Prostate gland (tissue), 2 donors: ENCODE measurements around the gene IL19. TPM values are rescaled to one million over a fixed set of nuclear protein-coding genes. Genes with fewer than 3 reads are reported as not detected.

Experiments used
- DNase-seq: peaks from one replicate; pipeline ENCODE4 v3.0.0-alpha.2; 2019; ENCODE audit warnings: low spot score
- H3K27ac ChIP-seq, 2 donors: fragments of 200-600 bp; sonication (generic); 2 replicates each; pipeline ENCODE4 v1.5.1; 2017 to 2019
- H3K27me3 ChIP-seq: fragments of 200-600 bp; sonication (generic); replicated peaks from 2 replicates; pipeline ENCODE4 v1.5.1; 2019; ENCODE audit not compliant: insufficient read depth
- H3K36me3 ChIP-seq, 2 donors: fragments of 200-600 bp; sonication (generic); 1 replicate in 1 of 2; 2 replicates in 1 of 2; pipeline versions ENCODE4 v1.5.1 to v1.8.1; 2017 to 2019
- H3K4me1 ChIP-seq: fragments of 200-600 bp; sonication (generic); replicated peaks from 2 replicates; pipeline ENCODE4 v1.5.1; 2019
- H3K4me3 ChIP-seq, 2 donors: fragments of 200-600 bp; sonication (generic); 2 replicates each; pipeline ENCODE4 v1.5.1; 2017 to 2019
- H3K9me3 ChIP-seq: fragments of 200-600 bp; sonication (generic); 2 replicates; pipeline ENCODE4 v1.5.1; 2017
- POLR2A ChIP-seq: fragments of 450-650 bp; IDR thresholded peaks from one replicate; pipeline ENCODE4 v1.6.1; 2016; ENCODE audit warnings: antibody characterized with exemption, mild to moderate bottlenecking
- POLR2AphosphoS5 ChIP-seq: sonication (generic); formaldehyde crosslinking; IDR thresholded peaks from one replicate; pipeline ENCODE4 v1.6.1; 2017; ENCODE audit warnings: antibody characterized with exemption
- whole genome bisulfite sequencing: methylation state at CpG from one replicate; pipeline ENCODE4 v1.1.5; 2018; 5-methylcytosine and 5-hydroxymethylcytosine counted together
- intact Hi-C: fragments of 100-400 bp; cut with DNase I; formaldehyde crosslinking; loops from one replicate; pipeline ENCODE4 v1.14.2; 2022
- total RNA-seq, 2 donors: library from RNA; depleted of rRNA; stranded (reverse); fragments of >200 nt; gene quantifications; one replicate each; pipeline ENCODE4 v1.1.0, GENCODE V29; 2016
- TF ChIP-seq, protein P1 (sequence below), 4 experiments: fragments of 200-600 bp in 2 of 4; fragments of 450-650 bp in 2 of 4; sonication (generic) in 2 of 4; IDR thresholded peaks; 1 replicate in 3 of 4; 2 replicates in 1 of 4; pipeline ENCODE4 v1.5.1; 2016 to 2019; ENCODE audit warnings: antibody characterized with exemption in 4 of 4, mild to moderate bottlenecking in 2 of 4, moderate library complexity in 2 of 4

Gene IL19
- total RNA-seq, 2 donors from 2014 or later: not detected

- TF ChIP-seq, protein P1, sequence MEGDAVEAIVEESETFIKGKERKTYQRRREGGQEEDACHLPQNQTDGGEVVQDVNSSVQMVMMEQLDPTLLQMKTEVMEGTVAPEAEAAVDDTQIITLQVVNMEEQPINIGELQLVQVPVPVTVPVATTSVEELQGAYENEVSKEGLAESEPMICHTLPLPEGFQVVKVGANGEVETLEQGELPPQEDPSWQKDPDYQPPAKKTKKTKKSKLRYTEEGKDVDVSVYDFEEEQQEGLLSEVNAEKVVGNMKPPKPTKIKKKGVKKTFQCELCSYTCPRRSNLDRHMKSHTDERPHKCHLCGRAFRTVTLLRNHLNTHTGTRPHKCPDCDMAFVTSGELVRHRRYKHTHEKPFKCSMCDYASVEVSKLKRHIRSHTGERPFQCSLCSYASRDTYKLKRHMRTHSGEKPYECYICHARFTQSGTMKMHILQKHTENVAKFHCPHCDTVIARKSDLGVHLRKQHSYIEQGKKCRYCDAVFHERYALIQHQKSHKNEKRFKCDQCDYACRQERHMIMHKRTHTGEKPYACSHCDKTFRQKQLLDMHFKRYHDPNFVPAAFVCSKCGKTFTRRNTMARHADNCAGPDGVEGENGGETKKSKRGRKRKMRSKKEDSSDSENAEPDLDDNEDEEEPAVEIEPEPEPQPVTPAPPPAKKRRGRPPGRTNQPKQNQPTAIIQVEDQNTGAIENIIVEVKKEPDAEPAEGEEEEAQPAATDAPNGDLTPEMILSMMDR (IDR thresholded peaks at IDR 0.05): no peak
- no peak for TF ChIP-seq POLR2AphosphoS5
- TF ChIP-seq POLR2A: no peak
- no peaks in the 10 kb centered on the region for H3K27me3 ChIP-seq
- whole genome bisulfite sequencing: 48% methylated on average over 8 of the region's 8 CpGs
- DNase-seq: peak; percentile 13
- H3K9me3 ChIP-seq: no peaks in the 10 kb centered on the region
- no peak overlapping the region for H3K27ac ChIP-seq
- H3K4me3 ChIP-seq: no peak overlapping the region
- H3K36me3 ChIP-seq: no peaks in the 10 kb centered on the region
- H3K4me1 ChIP-seq: no peaks in the 10 kb centered on the region
- intact Hi-C loops: no loop called here
Measured at GRCh38 chr1:206766251-206766856, 4.2 kb upstream of the IL19 start.

DNA sequence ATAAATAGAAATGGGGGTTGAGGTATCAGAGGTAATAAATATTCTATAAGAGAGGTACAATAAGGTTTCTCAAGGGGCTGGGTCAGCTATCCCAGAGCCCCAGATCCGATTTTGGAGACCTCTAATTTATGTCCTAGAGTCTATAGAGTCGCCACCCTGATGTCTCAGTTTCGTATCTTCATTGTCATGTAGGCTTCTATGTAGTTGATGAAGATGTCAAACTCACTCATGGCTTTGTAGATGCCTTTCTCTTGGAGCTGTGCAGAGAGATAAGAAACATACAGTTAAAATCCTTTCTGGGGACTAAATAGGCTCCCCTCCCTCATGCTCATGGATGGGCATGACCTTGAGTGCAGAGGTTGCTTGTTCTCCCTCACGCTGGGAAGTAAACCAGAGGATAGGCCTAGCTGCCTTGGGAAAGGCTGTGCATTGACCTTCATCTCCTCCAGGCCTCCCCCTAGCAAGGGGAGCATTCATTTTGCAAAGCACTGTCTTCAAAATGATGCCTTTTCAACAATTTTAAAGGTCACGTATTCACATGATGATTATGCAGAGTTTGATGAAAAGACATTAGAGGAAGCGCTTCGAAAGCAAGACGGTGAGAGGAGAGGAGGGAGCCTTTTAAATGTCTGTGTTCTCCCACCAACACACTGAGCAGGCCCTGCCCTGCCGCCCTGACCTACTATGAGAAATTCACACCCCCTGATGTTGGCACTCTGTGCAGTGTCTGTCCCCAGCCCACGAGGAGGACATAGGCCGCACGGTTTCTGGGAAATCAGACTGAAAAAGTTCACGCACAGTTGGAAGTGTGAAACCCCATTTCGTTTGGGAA, 1.9 kb upstream of the IL19 start:
- Histone ChIP-seq H3K36me3 (no peaks in the 10 kb centered on the region), H3K9me3 (no peaks in the 10 kb centered on the region), H3K4me3 (no peak overlapping the region), H3K27ac (no peak overlapping the region), H3K27me3 (no peaks in the 10 kb centered on the region), H3K4me1 (no peaks in the 10 kb centered on the region)
- TF ChIP-seq, protein P1 (IDR thresholded peaks at IDR 0.05): no peak
- TF ChIP-seq POLR2AphosphoS5: no peak
- TF ChIP-seq POLR2A: no peak
- DNase-seq: no peak
- 84% methylated on average over 14 of the region's 14 CpGs for WGBS
- intact Hi-C loops: no loop called here

DNA sequence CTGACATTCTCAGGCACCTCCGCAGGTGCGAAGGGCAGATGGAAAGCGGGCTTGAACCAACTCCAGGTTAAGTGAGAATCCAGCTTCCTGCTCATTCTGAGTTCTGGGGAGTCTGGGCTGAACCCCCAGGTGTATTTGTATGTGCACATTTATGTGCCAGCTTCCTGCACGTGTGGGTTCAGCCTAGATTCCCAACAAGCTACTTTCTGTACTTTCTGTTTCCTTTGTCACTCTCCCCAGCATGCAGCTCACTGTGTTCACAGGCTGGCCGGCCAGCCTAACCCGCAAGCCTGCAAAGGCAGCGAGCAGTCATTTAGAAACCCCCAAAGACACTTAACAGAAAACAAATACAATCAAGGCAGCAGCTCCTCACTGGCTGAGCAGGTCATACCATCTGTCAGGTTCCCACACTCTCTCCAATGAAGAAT, 1.3 kb upstream of the IL19 start:
- DNase-seq: no peak
- H3K9me3 ChIP-seq: no peaks in the 10 kb centered on the region
- H3K36me3 ChIP-seq: no peaks in the 10 kb centered on the region
- H3K27me3 ChIP-seq: no peaks in the 10 kb centered on the region
- H3K4me1 ChIP-seq: no peaks in the 10 kb centered on the region
- H3K4me3 ChIP-seq: no peak overlapping the region
- intact Hi-C loops: no loop called here
- 78% methylated on average over 7 of the region's 7 CpGs for WGBS
- TF ChIP-seq, protein P1 (IDR thresholded peaks at IDR 0.05): no peak
- TF ChIP-seq POLR2AphosphoS5: no peak
- no peak for TF ChIP-seq POLR2A
- H3K27ac ChIP-seq: no peak overlapping the region

DNA sequence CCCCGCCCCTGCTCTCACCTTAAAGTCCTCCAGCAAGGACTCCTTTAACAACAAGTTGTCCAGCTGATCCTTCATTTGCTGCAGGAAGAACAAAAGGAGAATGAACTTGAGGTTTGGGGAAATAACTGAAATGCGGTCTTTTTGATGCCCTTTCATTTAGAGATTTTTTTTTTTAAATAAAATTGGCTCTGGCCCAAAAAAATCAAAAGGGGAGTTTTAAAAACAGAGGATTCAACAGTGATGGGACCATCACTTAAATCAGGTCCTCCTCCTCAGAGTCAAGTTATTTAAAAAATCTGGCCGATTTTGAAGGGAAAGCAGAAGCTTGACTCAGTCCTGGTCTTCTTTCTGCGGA, 742 bp downstream of the IL19 start:
- intact Hi-C loops: no loop called here
- TF ChIP-seq POLR2AphosphoS5 (no peak), POLR2A (no peak)
- TF ChIP-seq, protein P1 (IDR thresholded peaks at IDR 0.05): no peak

More for the DNA sequence above, 742 bp downstream of the IL19 start:
- 66% methylated on average over 4 of the region's 4 CpGs for WGBS
- H3K36me3 ChIP-seq: no peaks in the 10 kb centered on the region
- no peak overlapping the region for H3K4me3 ChIP-seq
- H3K27ac ChIP-seq: no peak overlapping the region
- H3K9me3 ChIP-seq: no peaks in the 10 kb centered on the region
- H3K27me3 ChIP-seq: no peaks in the 10 kb centered on the region
- DNase-seq: no peak
- no peaks in the 10 kb centered on the region for H3K4me1 ChIP-seq
